Muscle layer of colon (tissue), 2 donors: ENCODE measurements around the gene NSL1.

Experiments used
- H3K27ac ChIP-seq: one replicate; pipeline ENCODE4 v1.7.0; 2013; ENCODE audit warnings: low read depth, mild to moderate bottlenecking, low read length, moderate library complexity
- H3K27me3 ChIP-seq, 2 donors: one replicate each; pipeline ENCODE4 v1.7.0; 2013; ENCODE audit warnings: low read length in 2 of 2, mild to moderate bottlenecking in 2 of 2; ENCODE audit not compliant: insufficient read depth in 2 of 2, control insufficient read depth in 1 of 2
- H3K36me3 ChIP-seq: one replicate; pipeline ENCODE4 v1.7.0; 2013; ENCODE audit warnings: mild to moderate bottlenecking, low read length; ENCODE audit not compliant: insufficient read depth
- H3K4me1 ChIP-seq: one replicate; pipeline ENCODE4 v1.7.0; 2013; ENCODE audit warnings: mild to moderate bottlenecking, low read length; ENCODE audit not compliant: insufficient read depth
- H3K4me3 ChIP-seq, 2 donors: one replicate each; pipeline ENCODE4 v1.7.0; 2013; ENCODE audit warnings: low read length in 2 of 2, low read depth in 1 of 2, mild to moderate bottlenecking in 1 of 2, moderate library complexity in 1 of 2
- H3K9ac ChIP-seq: one replicate; pipeline ENCODE4 v1.7.0; 2013; ENCODE audit warnings: low read length
- H3K9me3 ChIP-seq: one replicate; pipeline ENCODE4 v1.7.0; 2013; ENCODE audit warnings: mild to moderate bottlenecking, low read length
- donor health status: abdominal sarcoma.
- donor health status: Adenocarcinoma of cecum.

NSL1 gene

DNA sequence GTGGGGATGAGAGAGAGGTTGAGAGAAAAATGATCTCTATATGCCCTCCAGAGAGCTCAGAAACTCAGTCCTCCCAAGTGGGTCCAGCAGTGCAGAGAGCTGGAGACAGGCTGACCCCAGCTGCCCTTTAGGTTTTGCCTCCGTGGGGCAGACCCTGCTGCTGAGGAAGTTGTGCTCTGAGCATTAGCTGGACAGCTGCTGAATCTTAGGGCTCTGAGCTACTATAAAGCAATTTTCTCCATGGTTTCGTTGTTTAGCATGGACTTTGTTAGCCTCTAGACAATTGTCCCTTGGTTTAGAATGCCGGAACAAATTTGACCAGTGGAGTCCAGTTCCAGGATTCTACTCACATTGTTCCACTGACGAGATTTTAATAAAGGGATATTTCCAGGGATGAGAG lies 114.0 kb downstream of the NSL1 start:
- Histone ChIP-seq H3K27ac (no peak overlapping the region), H3K4me1 (no peaks in the 10 kb centered on the region), H3K36me3 (no peaks in the 10 kb centered on the region), H3K27me3 (no peaks in the 10 kb centered on the region), H3K9ac (no peak overlapping the region), H3K4me3 (no peak overlapping the region), H3K9me3 (no peaks in the 10 kb centered on the region)

- H3K4me3 ChIP-seq, result no peak overlapping the region
- H3K4me1 ChIP-seq, result no peaks in the 10 kb centered on the region
- no peaks in the 10 kb centered on the region for H3K9me3 ChIP-seq
- no peak overlapping the region for H3K27ac ChIP-seq
- no peaks in the 10 kb centered on the region for H3K36me3 ChIP-seq
- H3K27me3 ChIP-seq, result no peaks in the 10 kb centered on the region
- no peak overlapping the region for H3K9ac ChIP-seq
Measured at GRCh38 chr1:212677136-212677535, 114.4 kb downstream of the NSL1 start.
